HepG2 (cell line): Measurements from ENCODE around the gene MPP3. TPM values are rescaled to one million over a fixed set of nuclear protein-coding genes. Genes with fewer than 3 reads are reported as not detected.

ENCODE experiments used
- ATAC-seq: fragments of 200-7000 bp; cut with Tn5 transposase; 3 replicates; pipeline ENCODE4 v1.9.1; 2020; ENCODE audit warnings: mild to moderate bottlenecking, moderate library complexity
- BruUV-seq: library from RNA; stranded (reverse); fragments of 400-500 nt; replicated peaks from 2 replicates; lab custom pipeline; 2021; lab: Mats Ljungman, UMichigan
- CTCF ChIA-PET: fragments of 300-600 bp; formaldehyde crosslinking; extraction: SDS; loops from one replicate; lab custom pipeline; 2021; ENCODE audit warnings: low total read pairs, inconsistent platforms, low intra/inter-chr PET ratio; lab: Yijun Ruan, JAX
- POLR2A ChIA-PET: fragments of 350-600 bp; sonication (Branson Sonifier 250); formaldehyde crosslinking; loops from one replicate; lab custom pipeline; 2020; ENCODE audit warnings: antibody characterized with exemption, inconsistent platforms; lab: Yijun Ruan, JAX
- DNase-seq: peaks from one replicate; pipeline ENCODE4 v3.0.0-alpha.2; 2015; ENCODE audit warnings: low spot score
- FAIRE-seq: peaks from 3 replicates; lab custom pipeline; 2011; peaks lifted over from hg19 to GRCh38; lab: Jason Lieb, UNC
- H2AFZ ChIP-seq: one replicate; pipeline ENCODE4 v1.6.1; 2011; ENCODE audit warnings: low read length, inconsistent platforms
- H3K27ac ChIP-seq: fragments of 300-600 bp; 3 replicates; pipeline ENCODE4 v1.8.0; 2011; ENCODE audit warnings: mixed run types, mild to moderate bottlenecking, mixed read lengths, low read length, inconsistent platforms; ENCODE audit not compliant: insufficient read depth; ENCODE audit errors: extremely low read length
- H3K27me3 ChIP-seq, 2 experiments: fragments of 200-600 bp in 1 of 2; 2 replicates in 1 of 2; 3 replicates in 1 of 2; pipeline versions ENCODE4 v1.6.0 to v1.8.0; 2011; ENCODE audit warnings: low read length in 2 of 2, mild to moderate bottlenecking in 2 of 2, moderate library complexity in 2 of 2, inconsistent platforms in 1 of 2; ENCODE audit not compliant: insufficient read depth in 2 of 2, control insufficient read depth in 1 of 2
- H3K36me3 ChIP-seq, 2 experiments: fragments of 200-600 bp in 1 of 2; replicated peaks in 1 of 2; 2 replicates in 1 of 2; 3 replicates in 1 of 2; pipeline versions ENCODE4 v1.5.1 to v1.8.0; 2011; ENCODE audit warnings: low read length in 2 of 2, inconsistent platforms in 1 of 2; ENCODE audit not compliant: insufficient read depth in 2 of 2, control insufficient read depth in 1 of 2
- H3K4me1 ChIP-seq: 2 replicates; pipeline ENCODE4 v1.5.1; 2012; ENCODE audit warnings: low read length, inconsistent platforms; ENCODE audit not compliant: insufficient read depth
- H3K4me2 ChIP-seq: 2 replicates; pipeline ENCODE4 v1.6.0; 2011; ENCODE audit warnings: low read depth, low read length, inconsistent platforms
- H3K4me3 ChIP-seq, 3 experiments: fragments of 200-600 bp in 1 of 3; sonication (generic), shearing (Covaris generic) in 1 of 3; replicated peaks in 1 of 3; 2 replicates each; pipeline ENCODE4 v1.5.1; 2011 to 2016; ENCODE audit warnings: low read length in 3 of 3, inconsistent platforms in 2 of 3, low read depth in 2 of 3, mild to moderate bottlenecking in 2 of 3, control low read depth in 1 of 3, mixed read lengths in 1 of 3; ENCODE audit not compliant: insufficient read depth in 1 of 3
- H3K79me2 ChIP-seq: one replicate; pipeline ENCODE4 v1.6.1; 2011; ENCODE audit warnings: low read length, inconsistent platforms; ENCODE audit not compliant: insufficient read depth
- H3K9ac ChIP-seq: 2 replicates; pipeline ENCODE4 v1.6.0; 2011; ENCODE audit warnings: mild to moderate bottlenecking, low read depth, low read length, inconsistent platforms; ENCODE audit not compliant: insufficient read depth
- H3K9me3 ChIP-seq: 2 replicates; pipeline ENCODE4 v1.5.1; 2012; ENCODE audit warnings: mild to moderate bottlenecking, low read length
- H4K20me1 ChIP-seq: 2 replicates; pipeline ENCODE4 v1.6.0; 2011; ENCODE audit warnings: inconsistent platforms, mild to moderate bottlenecking, low read length, moderate library complexity; ENCODE audit not compliant: insufficient read depth
- BORCS8-MEF2B ChIP-seq: sonication (generic); formaldehyde crosslinking; IDR thresholded peaks from 2 replicates; pipeline ENCODE4 v1.8.0; 2022; ENCODE audit warnings: mild to moderate bottlenecking, missing genetic modification reagents
- EHMT2 ChIP-seq: fragments of 200-600 bp; sonication (generic); IDR thresholded peaks from 2 replicates; pipeline ENCODE4 v1.7.0; 2017; ENCODE audit warnings: antibody characterized with exemption, low read depth, low read length, borderline replicate concordance
- HOXD1 ChIP-seq: sonication (generic); formaldehyde crosslinking; IDR thresholded peaks from 2 replicates; pipeline ENCODE4 v1.5.0; 2020; ENCODE audit warnings: missing genetic modification reagents
- ISX ChIP-seq: sonication (generic); formaldehyde crosslinking; conservative IDR thresholded peaks from 2 replicates; pipeline ENCODE4 v1.5.0; 2020; ENCODE audit warnings: missing genetic modification reagents
- MEIS1 ChIP-seq: sonication (generic); formaldehyde crosslinking; IDR thresholded peaks from 2 replicates; pipeline ENCODE4 v1.9.0; 2021; ENCODE audit warnings: mild to moderate bottlenecking, missing genetic modification reagents, moderate library complexity, borderline replicate concordance
- PAF1 ChIP-seq: IDR thresholded peaks from 2 replicates; pipeline ENCODE4 v1.6.1; 2016; ENCODE audit warnings: missing genetic modification reagents, missing compliant biosample characterization
- PHF5A ChIP-seq: IDR thresholded peaks from one replicate; pipeline ENCODE4 v1.6.1; 2018; ENCODE audit warnings: low read depth, missing genetic modification reagents; ENCODE audit not compliant: unreplicated experiment
- SOX5 ChIP-seq: IDR thresholded peaks from 2 replicates; pipeline ENCODE4 v1.6.1; 2016; ENCODE audit warnings: borderline replicate concordance
- ZNF292 ChIP-seq: sonication (generic); formaldehyde crosslinking; IDR thresholded peaks from 2 replicates; pipeline ENCODE4 v1.8.1; 2022; ENCODE audit warnings: mild to moderate bottlenecking, low read depth, missing genetic modification reagents, borderline replicate concordance
- ZNF775 ChIP-seq: sonication (generic); formaldehyde crosslinking; IDR thresholded peaks from 2 replicates; pipeline ENCODE4 v1.4.0; 2020; ENCODE audit warnings: missing genetic modification reagents, mild to moderate bottlenecking, moderate library complexity, borderline replicate concordance
- WGBS: methylation state at CpG from one replicate; pipeline ENCODE4 v1.1.6; 2017; ENCODE audit warnings: low lambda C conversion rate; 5-methylcytosine and 5-hydroxymethylcytosine counted together
- in situ Hi-C: cut with HindIII; loops from 2 replicates; pipeline ENCODE4 v1.10.0; 2017; ENCODE audit warnings: low pct_unique_long_range_greater_than_20kb; ENCODE audit not compliant: extremely low pct_ligation_motif_present
- intact Hi-C: fragments of 100-400 bp; cut with micrococcal nuclease; formaldehyde crosslinking; loops from one replicate; pipeline ENCODE4 v1.10.0; 2022; ENCODE audit not compliant: unreplicated experiment
- polyA plus RNA-seq, 8 experiments: library from polyadenylated mRNA; depleted of rRNA in 3 of 8; stranded (reverse) in 7 of 8; unstranded in 1 of 8; fragments of >200 nt; fragmentation: Illumina TruSeq in 4 of 8; extraction: Trizol in 4 of 8; gene quantifications; 2 replicates each; pipeline versions ENCODE4 v1.2.1 to v1.2.3, GENCODE V29; 2011 to 2016; ENCODE audit warnings: low read depth in 4 of 8, missing spikeins in 1 of 8, mixed read lengths in 1 of 8; ENCODE audit not compliant: insufficient read depth in 1 of 8
- total RNA-seq, 5 experiments: library from RNA; depleted of rRNA; stranded (reverse); fragments of >200 nt; fragmentation: Illumina TruSeq; extraction: Trizol; gene quantifications; 2 replicates each; pipeline ENCODE4 v1.2.3, GENCODE V29; 2016; ENCODE audit warnings: low read depth in 1 of 5
- TF ChIP-seq, protein P1 (sequence below): sonication (generic); formaldehyde crosslinking; IDR thresholded peaks from 2 replicates; pipeline ENCODE4 v1.4.0; 2020; ENCODE audit warnings: missing genetic modification reagents
- TF ChIP-seq, protein P2 (sequence below): sonication (generic); formaldehyde crosslinking; IDR thresholded peaks from 2 replicates; pipeline ENCODE4 v1.4.0; 2020; ENCODE audit warnings: missing genetic modification reagents
- TF ChIP-seq, protein P3 (sequence below): sonication (generic); formaldehyde crosslinking; IDR thresholded peaks from 2 replicates; pipeline ENCODE4 v1.9.0; 2021; ENCODE audit warnings: missing genetic modification reagents, borderline replicate concordance
- TF ChIP-seq, protein P4 (sequence below), 2 experiments: sonication (generic) in 1 of 2; formaldehyde crosslinking in 1 of 2; IDR thresholded peaks; 2 replicates each; pipeline versions ENCODE4 v1.4.0 to v1.6.1; 2016 to 2020; ENCODE audit warnings: borderline replicate concordance in 1 of 2, low read depth in 1 of 2, mild to moderate bottlenecking in 1 of 2, missing genetic modification reagents in 1 of 2

MPP3 gene
- total and polyA plus RNA-seq, 2 of the 13 experiments (the other 11 are each of a cell fraction or from before 2014, with no cell fraction given), result 0.91 to 1.8 TPM

DNA sequence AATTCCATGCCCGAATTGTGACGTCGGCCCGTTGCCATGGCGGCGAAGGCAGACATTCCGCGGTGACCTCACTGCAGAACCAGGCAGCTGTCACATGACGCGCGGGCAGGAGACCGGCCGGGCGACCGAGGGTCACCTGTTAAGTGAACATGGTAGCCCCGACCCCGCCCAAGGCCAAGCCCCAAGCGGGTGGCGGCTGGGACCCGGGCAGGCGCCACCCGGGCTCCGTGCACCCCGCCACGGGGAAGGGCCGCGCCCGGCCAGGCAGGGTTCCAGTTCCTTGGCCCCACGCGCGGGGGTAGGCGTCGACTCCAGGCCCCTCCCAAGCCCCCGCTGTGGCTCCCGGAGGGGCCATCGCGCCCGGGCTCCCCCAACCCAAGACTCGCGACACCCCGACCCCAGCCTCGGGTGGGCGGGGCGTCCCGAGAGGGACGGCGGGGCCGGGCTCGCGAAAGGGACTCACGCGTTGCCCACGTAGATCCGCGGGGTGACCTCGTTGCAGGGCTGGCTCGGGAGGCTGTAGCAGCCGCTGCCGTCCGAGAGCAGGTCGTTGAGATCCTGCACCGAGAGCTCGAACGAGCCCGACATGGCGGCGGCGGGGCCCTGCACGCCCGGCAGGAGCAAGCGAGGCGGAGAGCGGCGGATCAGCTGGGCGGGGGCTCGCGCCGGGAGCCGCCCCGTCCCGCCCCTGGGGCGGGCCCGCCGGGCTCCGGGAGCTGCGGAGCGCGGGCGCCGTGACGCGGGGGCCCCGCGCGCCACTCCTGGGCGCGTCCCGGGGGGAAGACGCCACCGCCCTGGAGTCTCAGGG, 54.4 kb downstream of the MPP3 start, which contains the start of gene DUSP3:
Gene DUSP3 (minus strand): TSS at position 641 of the 808 bp plus-strand sequence. CDS start 53 bp downstream, at position 588.
- H3K9me3 ChIP-seq, result no peaks in the 10 kb centered on the region
- TF ChIP-seq PAF1 (CRISPR knock-in tag) (no peak), ZNF775 (no peak), HOXD1 (CRISPR knock-in tag) (peak; percentile 86; the same call in 1 of the 2 replicates), EHMT2 (no peak), ISX (CRISPR knock-in tag) (0 out of 2 replicates have a peak, but pooled peaks have one; percentile 18), BORCS8-MEF2B (CRISPR knock-in tag) (peak; percentile 68), ZNF292 (CRISPR knock-in tag) (0 out of 2 replicates have a peak, but pooled peaks have one; percentile 39), SOX5 (CRISPR knock-in tag) (no peak; the same call in 1 of the 2 replicates), MEIS1 (CRISPR knock-in tag) (peak; percentile 50), PHF5A (CRISPR knock-in tag) (no peak)
- TF ChIP-seq, protein P1, sequence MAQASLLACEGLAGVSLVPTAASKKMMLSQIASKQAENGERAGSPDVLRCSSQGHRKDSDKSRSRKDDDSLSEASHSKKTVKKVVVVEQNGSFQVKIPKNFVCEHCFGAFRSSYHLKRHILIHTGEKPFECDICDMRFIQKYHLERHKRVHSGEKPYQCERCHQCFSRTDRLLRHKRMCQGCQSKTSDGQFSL, result peak; percentile 87
- TF ChIP-seq, protein P2, sequence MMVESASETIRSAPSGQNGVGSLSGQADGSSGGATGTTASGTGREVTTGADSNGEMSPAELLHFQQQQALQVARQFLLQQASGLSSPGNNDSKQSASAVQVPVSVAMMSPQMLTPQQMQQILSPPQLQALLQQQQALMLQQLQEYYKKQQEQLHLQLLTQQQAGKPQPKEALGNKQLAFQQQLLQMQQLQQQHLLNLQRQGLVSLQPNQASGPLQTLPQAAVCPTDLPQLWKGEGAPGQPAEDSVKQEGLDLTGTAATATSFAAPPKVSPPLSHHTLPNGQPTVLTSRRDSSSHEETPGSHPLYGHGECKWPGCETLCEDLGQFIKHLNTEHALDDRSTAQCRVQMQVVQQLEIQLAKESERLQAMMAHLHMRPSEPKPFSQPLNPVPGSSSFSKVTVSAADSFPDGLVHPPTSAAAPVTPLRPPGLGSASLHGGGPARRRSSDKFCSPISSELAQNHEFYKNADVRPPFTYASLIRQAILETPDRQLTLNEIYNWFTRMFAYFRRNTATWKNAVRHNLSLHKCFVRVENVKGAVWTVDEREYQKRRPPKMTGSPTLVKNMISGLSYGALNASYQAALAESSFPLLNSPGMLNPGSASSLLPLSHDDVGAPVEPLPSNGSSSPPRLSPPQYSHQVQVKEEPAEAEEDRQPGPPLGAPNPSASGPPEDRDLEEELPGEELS (CRISPR knock-in tag), result no peak
- TF ChIP-seq, protein P3, sequence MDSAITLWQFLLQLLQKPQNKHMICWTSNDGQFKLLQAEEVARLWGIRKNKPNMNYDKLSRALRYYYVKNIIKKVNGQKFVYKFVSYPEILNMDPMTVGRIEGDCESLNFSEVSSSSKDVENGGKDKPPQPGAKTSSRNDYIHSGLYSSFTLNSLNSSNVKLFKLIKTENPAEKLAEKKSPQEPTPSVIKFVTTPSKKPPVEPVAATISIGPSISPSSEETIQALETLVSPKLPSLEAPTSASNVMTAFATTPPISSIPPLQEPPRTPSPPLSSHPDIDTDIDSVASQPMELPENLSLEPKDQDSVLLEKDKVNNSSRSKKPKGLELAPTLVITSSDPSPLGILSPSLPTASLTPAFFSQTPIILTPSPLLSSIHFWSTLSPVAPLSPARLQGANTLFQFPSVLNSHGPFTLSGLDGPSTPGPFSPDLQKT (CRISPR knock-in tag), result no peak
- TF ChIP-seq, protein P4, sequence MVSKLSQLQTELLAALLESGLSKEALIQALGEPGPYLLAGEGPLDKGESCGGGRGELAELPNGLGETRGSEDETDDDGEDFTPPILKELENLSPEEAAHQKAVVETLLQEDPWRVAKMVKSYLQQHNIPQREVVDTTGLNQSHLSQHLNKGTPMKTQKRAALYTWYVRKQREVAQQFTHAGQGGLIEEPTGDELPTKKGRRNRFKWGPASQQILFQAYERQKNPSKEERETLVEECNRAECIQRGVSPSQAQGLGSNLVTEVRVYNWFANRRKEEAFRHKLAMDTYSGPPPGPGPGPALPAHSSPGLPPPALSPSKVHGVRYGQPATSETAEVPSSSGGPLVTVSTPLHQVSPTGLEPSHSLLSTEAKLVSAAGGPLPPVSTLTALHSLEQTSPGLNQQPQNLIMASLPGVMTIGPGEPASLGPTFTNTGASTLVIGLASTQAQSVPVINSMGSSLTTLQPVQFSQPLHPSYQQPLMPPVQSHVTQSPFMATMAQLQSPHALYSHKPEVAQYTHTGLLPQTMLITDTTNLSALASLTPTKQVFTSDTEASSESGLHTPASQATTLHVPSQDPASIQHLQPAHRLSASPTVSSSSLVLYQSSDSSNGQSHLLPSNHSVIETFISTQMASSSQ (IDR thresholded peaks at IDR 0.05; ENCODE audit: low read depth), result no peak
- TF ChIP-seq, protein P4 (CRISPR knock-in tag; IDR thresholded peaks at IDR 0.05; ENCODE audit: borderline replicate concordance), result peak; percentile 80; the same call in 1 of the 2 replicates

More for the DNA sequence above, 54.4 kb downstream of the MPP3 start, which contains the start of gene DUSP3:
- no peak for FAIRE-seq
- Histone ChIP-seq H3K36me3 (peaks cover 10 to 25% of the 10 kb centered on the region in 2 experiments), H3K27me3 (peaks cover 0 to 36% of the 10 kb centered on the region in 2 experiments; a peak in 3 of 5 replicates), H4K20me1 (no peaks in the 10 kb centered on the region), H3K4me1 (peaks cover 72% of the 10 kb centered on the region), H3K27ac (peak within 1 kb of the TSS; percentile 95), H3K4me3 (peak within 1 kb of the TSS; percentile 75 to 93 (median 91)), H3K79me2 (peaks cover 23% of the 10 kb centered on the region), H3K9ac (peak within 1 kb of the TSS; percentile 100), H3K4me2 (peak within 1 kb of the TSS; percentile 97), H2AFZ (no peak within 1 kb of the TSS)
- intact Hi-C loops, result no loop called here
- 0% methylated on average over 19 of the region's 100 CpGs for WGBS
- in situ Hi-C loops, result no loop called here
- ChIA-PET POLR2A (interaction anchor here (0.6 to 1.6 kb wide), 12 partner anchors 11 to 411 kb away, joined by 3 to 7 read pairs (median 3); partner anchors contain the start of gene MPP3), CTCF (interaction anchor here (0.9 kb wide), 1 partner anchor 68 kb away, joined by 3 read pairs; no protein-coding TSS in a partner anchor)
- peak; percentile 92 for DNase-seq
- BruUV-seq, result no TSS peak
- ATAC-seq, result peak; percentile 93
